CD14-positive monocyte (primary cell): Measurements from ENCODE around the gene CDC40. TPM values are rescaled to one million over a fixed set of nuclear protein-coding genes. Genes with fewer than 3 reads are reported as not detected.

Source experiments
- DNase-seq, 3 donors: peaks; one replicate each; pipeline ENCODE4 v3.0.0-alpha.2; 2011 to 2022
- H2AFZ ChIP-seq: 2 replicates; pipeline ENCODE4 v1.6.0; 2012; ENCODE audit warnings: mild to moderate bottlenecking, low read depth, low read length, inconsistent platforms; ENCODE audit not compliant: insufficient read depth, poor library complexity, severe bottlenecking
- H3K27ac ChIP-seq, 2 donors: 1 replicate in 1 of 2; 2 replicates in 1 of 2; pipeline ENCODE4 v1.5.1; 2012 to 2013; ENCODE audit warnings: low read length in 2 of 2, control low read depth in 1 of 2, inconsistent platforms in 1 of 2, low read depth in 1 of 2, mild to moderate bottlenecking in 1 of 2
- H3K27me3 ChIP-seq, 2 donors: one replicate each; pipeline versions ENCODE4 v1.6.0 to v1.6.1; 2011 to 2013; ENCODE audit warnings: low read length in 2 of 2; ENCODE audit not compliant: control insufficient read depth in 2 of 2, insufficient read depth in 2 of 2
- H3K36me3 ChIP-seq, 2 donors: replicated peaks in 1 of 2; 1 replicate in 1 of 2; 2 replicates in 1 of 2; pipeline versions ENCODE4 v1.5.1 to v1.6.1; 2012 to 2013; ENCODE audit warnings: low read length in 2 of 2, control low read depth in 1 of 2, inconsistent platforms in 1 of 2, mild to moderate bottlenecking in 1 of 2; ENCODE audit not compliant: insufficient read depth in 2 of 2, control insufficient read depth in 1 of 2
- H3K4me1 ChIP-seq, 2 donors: 1 replicate in 1 of 2; 2 replicates in 1 of 2; pipeline versions ENCODE4 v1.5.1 to v1.6.1; 2012 to 2013; ENCODE audit warnings: low read length in 2 of 2, control low read depth in 1 of 2, inconsistent platforms in 1 of 2, mild to moderate bottlenecking in 1 of 2, moderate library complexity in 1 of 2; ENCODE audit not compliant: insufficient read depth in 2 of 2, control insufficient read depth in 1 of 2
- H3K4me2 ChIP-seq: replicated peaks from 2 replicates; pipeline ENCODE3; 2012; ENCODE audit warnings: low read length, moderate library complexity, mild to moderate bottlenecking; ENCODE audit not compliant: poor library complexity, severe bottlenecking; ENCODE audit errors: extremely low read depth
- H3K4me3 ChIP-seq, 3 experiments: fragments of 200-600 bp in 1 of 3; sonication (generic) in 1 of 3; replicated peaks in 1 of 3; 1 replicate in 2 of 3; 2 replicates in 1 of 3; pipeline ENCODE4 v1.5.1; 2011 to 2013; ENCODE audit warnings: low read length in 3 of 3, mild to moderate bottlenecking in 3 of 3, control low read depth in 2 of 3, low read depth in 2 of 3, inconsistent platforms in 1 of 3, moderate library complexity in 1 of 3
- H3K79me2 ChIP-seq: 2 replicates; pipeline ENCODE4 v1.6.0; 2012; ENCODE audit warnings: mild to moderate bottlenecking, control low read depth, inconsistent platforms, low read length, moderate library complexity; ENCODE audit not compliant: insufficient read depth
- H3K9ac ChIP-seq: 2 replicates; pipeline ENCODE4 v1.6.0; 2017; ENCODE audit warnings: low read length, mild to moderate bottlenecking; ENCODE audit not compliant: insufficient read depth, poor library complexity, severe bottlenecking
- H3K9me3 ChIP-seq, 2 donors: replicated peaks in 1 of 2; 1 replicate in 1 of 2; 2 replicates in 1 of 2; pipeline versions ENCODE4 v1.5.1 to v1.6.1; 2012 to 2013; ENCODE audit warnings: low read length in 2 of 2, control low read depth in 1 of 2; ENCODE audit not compliant: control insufficient read depth in 1 of 2, insufficient read depth in 1 of 2
- H4K20me1 ChIP-seq: 2 replicates; pipeline ENCODE4 v1.6.0; 2012; ENCODE audit warnings: mild to moderate bottlenecking, low read length, control low read depth, moderate library complexity; ENCODE audit not compliant: insufficient read depth
- H3K27ac Mint-ChIP-seq, 7 donors: one replicate each; pipeline ENCODE4 v1.8.0; 2020; ENCODE audit warnings: mild to moderate bottlenecking in 7 of 7, mixed read lengths in 7 of 7, moderate library complexity in 6 of 7, inconsistent platforms in 2 of 7
- H3K27me3 Mint-ChIP-seq, 3 donors: one replicate each; pipeline ENCODE4 v1.8.0; 2021 to 2022; ENCODE audit warnings: low read depth in 3 of 3, mild to moderate bottlenecking in 3 of 3, mixed read lengths in 3 of 3, moderate library complexity in 3 of 3, inconsistent platforms in 1 of 3
- H3K36me3 Mint-ChIP-seq, 2 donors: one replicate each; pipeline ENCODE4 v1.8.0; 2020; ENCODE audit warnings: mixed read lengths in 2 of 2, inconsistent platforms in 1 of 2, mild to moderate bottlenecking in 1 of 2
- H3K4me1 Mint-ChIP-seq: one replicate; pipeline ENCODE4 v1.8.0; 2020; ENCODE audit warnings: mild to moderate bottlenecking, mixed read lengths
- H3K4me3 Mint-ChIP-seq, 2 donors: one replicate each; pipeline ENCODE4 v1.8.0; 2020; ENCODE audit warnings: mild to moderate bottlenecking in 2 of 2, mixed read lengths in 2 of 2, moderate library complexity in 1 of 2
- H3K9me3 Mint-ChIP-seq, 7 donors: one replicate each; pipeline ENCODE4 v1.8.0; 2020 to 2022; ENCODE audit warnings: mixed read lengths in 7 of 7, mild to moderate bottlenecking in 6 of 7, moderate library complexity in 6 of 7, inconsistent platforms in 2 of 7
- WGBS: methylation state at CpG from one replicate; pipeline ENCODE4 v1.1.5; 2013; ENCODE audit warnings: missing lambda C conversion rate; ENCODE audit not compliant: insufficient coverage; 5-methylcytosine and 5-hydroxymethylcytosine counted together
- intact Hi-C, 2 donors: fragments of 100-400 bp; cut with micrococcal nuclease; formaldehyde crosslinking; loops; one replicate each; pipeline versions ENCODE4 v1.15.0 to v1.15.1; 2023
- polyA plus RNA-seq, 3 donors: library from polyadenylated mRNA; depleted of rRNA in 1 of 3; unstranded in 2 of 3; stranded (reverse) in 1 of 3; fragments of 300-500 nt in 2 of 3; fragments of >200 nt in 1 of 3; fragmentation: Illumina TruSeq in 2 of 3; gene quantifications; 1 replicate in 2 of 3; 2 replicates in 1 of 3; pipeline ENCODE4 v1.2.3, GENCODE V29; 2012 to 2021
- TF ChIP-seq, protein P1 (sequence below): fragments of 200-600 bp; IDR thresholded peaks from one replicate; pipeline ENCODE4 v1.8.0; 2022; ENCODE audit warnings: antibody characterized with exemption, mild to moderate bottlenecking

Gene CDC40
- polyA plus RNA-seq, 3 donors = 13.6 to 26.4 (median 17.0) TPM

GRCh38 chr6:110195639-110196038 is 15.4 kb downstream of the CDC40 start:
- H3K27me3 Mint-ChIP-seq = no peaks in the 10 kb centered on the region
- TF ChIP-seq, protein P1, sequence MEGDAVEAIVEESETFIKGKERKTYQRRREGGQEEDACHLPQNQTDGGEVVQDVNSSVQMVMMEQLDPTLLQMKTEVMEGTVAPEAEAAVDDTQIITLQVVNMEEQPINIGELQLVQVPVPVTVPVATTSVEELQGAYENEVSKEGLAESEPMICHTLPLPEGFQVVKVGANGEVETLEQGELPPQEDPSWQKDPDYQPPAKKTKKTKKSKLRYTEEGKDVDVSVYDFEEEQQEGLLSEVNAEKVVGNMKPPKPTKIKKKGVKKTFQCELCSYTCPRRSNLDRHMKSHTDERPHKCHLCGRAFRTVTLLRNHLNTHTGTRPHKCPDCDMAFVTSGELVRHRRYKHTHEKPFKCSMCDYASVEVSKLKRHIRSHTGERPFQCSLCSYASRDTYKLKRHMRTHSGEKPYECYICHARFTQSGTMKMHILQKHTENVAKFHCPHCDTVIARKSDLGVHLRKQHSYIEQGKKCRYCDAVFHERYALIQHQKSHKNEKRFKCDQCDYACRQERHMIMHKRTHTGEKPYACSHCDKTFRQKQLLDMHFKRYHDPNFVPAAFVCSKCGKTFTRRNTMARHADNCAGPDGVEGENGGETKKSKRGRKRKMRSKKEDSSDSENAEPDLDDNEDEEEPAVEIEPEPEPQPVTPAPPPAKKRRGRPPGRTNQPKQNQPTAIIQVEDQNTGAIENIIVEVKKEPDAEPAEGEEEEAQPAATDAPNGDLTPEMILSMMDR = no peak
- Histone ChIP-seq H3K4me3 (no peak overlapping the region), H3K4me1 (no peaks in the 10 kb centered on the region), H3K9me3 (no peaks in the 10 kb centered on the region), H3K79me2 (peaks cover 92% of the 10 kb centered on the region), H2AFZ (no peak overlapping the region), H4K20me1 (peaks cover 98% of the 10 kb centered on the region), H3K9ac (no peak overlapping the region), H3K27me3 (no peaks in the 10 kb centered on the region), H3K27ac (no peak overlapping the region), H3K36me3 (peaks cover 26 to 49% of the 10 kb centered on the region in 2 donors), H3K4me2 (no peak overlapping the region)
- H3K4me1 Mint-ChIP-seq = no peaks in the 10 kb centered on the region
- intact Hi-C loops = no loop called here
- H3K4me3 Mint-ChIP-seq = no peak overlapping the region
- peaks cover 25 to 29% of the 10 kb centered on the region in 2 donors for H3K36me3 Mint-ChIP-seq
- no peak for DNase-seq
- WGBS = 94% methylated on average over 3 of the region's 4 CpGs
- no peaks in the 10 kb centered on the region for H3K9me3 Mint-ChIP-seq
- H3K27ac Mint-ChIP-seq = no peak overlapping the region

DNA sequence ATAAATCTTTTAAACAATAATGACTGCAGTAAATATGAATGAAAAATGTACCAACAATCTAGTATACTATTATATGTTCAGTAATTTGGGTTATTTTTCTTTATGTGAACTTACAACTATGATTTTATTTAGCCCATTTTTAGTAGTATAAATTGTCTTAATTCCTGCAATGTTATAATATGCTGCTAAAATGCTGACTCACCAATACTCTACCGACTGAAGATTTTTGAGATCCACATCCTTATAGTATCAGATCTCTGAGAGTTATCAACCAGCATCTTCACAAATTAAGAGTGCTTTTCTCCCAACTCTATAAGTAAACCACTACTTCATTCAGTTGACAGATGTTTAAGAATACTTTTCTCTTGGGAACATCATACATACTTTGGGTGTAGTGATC is 16.6 kb downstream of the CDC40 start:
- Histone ChIP-seq H3K27me3 (no peaks in the 10 kb centered on the region), H3K9me3 (no peaks in the 10 kb centered on the region), H3K4me1 (no peaks in the 10 kb centered on the region), H3K27ac (no peak overlapping the region), H4K20me1 (peaks cover 98% of the 10 kb centered on the region), H3K4me2 (no peak overlapping the region), H3K4me3 (no peak overlapping the region), H3K9ac (no peak overlapping the region), H2AFZ (no peak overlapping the region), H3K36me3 (peaks cover 26 to 58% of the 10 kb centered on the region in 2 donors), H3K79me2 (peaks cover 92% of the 10 kb centered on the region)
- H3K4me3 Mint-ChIP-seq = no peak overlapping the region
- intact Hi-C loops = no loop called here
- no peaks in the 10 kb centered on the region for H3K27me3 Mint-ChIP-seq
- H3K36me3 Mint-ChIP-seq = peaks cover 27 to 29% of the 10 kb centered on the region in 2 donors
- TF ChIP-seq, protein P1 = no peak
- no peaks in the 10 kb centered on the region for H3K9me3 Mint-ChIP-seq
- no peak for DNase-seq
- H3K4me1 Mint-ChIP-seq = no peaks in the 10 kb centered on the region
- no peak overlapping the region for H3K27ac Mint-ChIP-seq
- WGBS = no CpG with 5 or more reads among the region's 1 CpG
